Caki2 (cell line): ENCODE measurements around the gene B4GALNT3. TPM values are rescaled to one million over a fixed set of nuclear protein-coding genes. Genes with fewer than 3 reads are reported as not detected.

Source experiments
- DNase-seq: peaks from one replicate; pipeline ENCODE4 v3.0.0-alpha.2; 2015; ENCODE audit warnings: low read depth
- in situ Hi-C: cut with HindIII; loops from 2 replicates; pipeline ENCODE4 v1.10.0; 2016; ENCODE audit warnings: low sequenced_read_pairs, low pct_unique_long_range_greater_than_20kb, mixed read lengths
- total RNA-seq: library from RNA; depleted of rRNA; stranded (reverse); fragments of >200 nt; shearing (Covaris generic); gene quantifications from 2 replicates; pipeline ENCODE4 v1.2.3, GENCODE V29; 2014; ENCODE audit warnings: low replicate concordance; rRNA removed

The B4GALNT3 gene
- total RNA-seq, 1 experiment from 2014 or later, result 1.9 TPM

GRCh38 chr12:592024-592505 is 132.3 kb downstream of the B4GALNT3 start:
- in situ Hi-C loops, result no loop called here
- no peak for DNase-seq

- in situ Hi-C loops, result no loop called here
- no peak for DNase-seq
These were observed 133.9 kb downstream of the B4GALNT3 start for GRCh38 chr12:593396-594270.

- no peak for DNase-seq
- in situ Hi-C loops, result no loop called here
These were observed 138.3 kb downstream of the B4GALNT3 start for GRCh38 chr12:597926-598568.

GRCh38 chr12:599756-600155 is 140.0 kb downstream of the B4GALNT3 start:
- in situ Hi-C loops, result no loop called here

GRCh38 chr12:601976-602699 is 142.4 kb downstream of the B4GALNT3 start:
- in situ Hi-C loops, result no loop called here
- no peak for DNase-seq

More at GRCh38 chr12:599756-600155, 140.0 kb downstream of the B4GALNT3 start:
- no peak for DNase-seq

- no peak for DNase-seq
- in situ Hi-C loops, result no loop called here
These were observed 142.9 kb downstream of the B4GALNT3 start for GRCh38 chr12:602700-603068.

GRCh38 chr12:604956-605355 is 145.2 kb downstream of the B4GALNT3 start:
- no peak for DNase-seq
- in situ Hi-C loops, result no loop called here

- in situ Hi-C loops, result no loop called here
- no peak for DNase-seq
These were observed 147.8 kb downstream of the B4GALNT3 start for GRCh38 chr12:607541-608001.

GRCh38 chr12:608413-608812 is 148.7 kb downstream of the B4GALNT3 start:
- in situ Hi-C loops, result no loop called here
- no peak for DNase-seq

GRCh38 chr12:608921-609320 is 149.2 kb downstream of the B4GALNT3 start:
- in situ Hi-C loops, result no loop called here
- DNase-seq, result no peak

- no peak for DNase-seq
- in situ Hi-C loops, result no loop called here
These were observed 152.0 kb downstream of the B4GALNT3 start for GRCh38 chr12:611721-612120.

- DNase-seq, result no peak
- in situ Hi-C loops, result no loop called here
These were observed 152.6 kb downstream of the B4GALNT3 start for GRCh38 chr12:612293-612692.

- in situ Hi-C loops, result no loop called here
- DNase-seq, result no peak
These were observed 153.1 kb downstream of the B4GALNT3 start for GRCh38 chr12:612886-613285.

Other genes starting within 250 kb of the B4GALNT3 start
- gene SLC6A12, start 245.8 kb upstream of the B4GALNT3 start, total RNA-seq, result 0.95 TPM in 1 of 2 replicates, not detected in the other
- gene SLC6A13, start 197.1 kb upstream of the B4GALNT3 start, total RNA-seq, result not detected in 2 replicates
- 12.8 and 33.6 TPM in 2 replicates for gene KDM5A, start 70.6 kb upstream of the B4GALNT3 start, total RNA-seq
- gene CCDC77, start 58.3 kb upstream of the B4GALNT3 start, total RNA-seq, result 13.5 and 16.3 TPM in 2 replicates
- gene NINJ2, start 203.5 kb downstream of the B4GALNT3 start, total RNA-seq, result not detected in 2 replicates